ENCODE measurements around the gene PIK3AP1.

DNA sequence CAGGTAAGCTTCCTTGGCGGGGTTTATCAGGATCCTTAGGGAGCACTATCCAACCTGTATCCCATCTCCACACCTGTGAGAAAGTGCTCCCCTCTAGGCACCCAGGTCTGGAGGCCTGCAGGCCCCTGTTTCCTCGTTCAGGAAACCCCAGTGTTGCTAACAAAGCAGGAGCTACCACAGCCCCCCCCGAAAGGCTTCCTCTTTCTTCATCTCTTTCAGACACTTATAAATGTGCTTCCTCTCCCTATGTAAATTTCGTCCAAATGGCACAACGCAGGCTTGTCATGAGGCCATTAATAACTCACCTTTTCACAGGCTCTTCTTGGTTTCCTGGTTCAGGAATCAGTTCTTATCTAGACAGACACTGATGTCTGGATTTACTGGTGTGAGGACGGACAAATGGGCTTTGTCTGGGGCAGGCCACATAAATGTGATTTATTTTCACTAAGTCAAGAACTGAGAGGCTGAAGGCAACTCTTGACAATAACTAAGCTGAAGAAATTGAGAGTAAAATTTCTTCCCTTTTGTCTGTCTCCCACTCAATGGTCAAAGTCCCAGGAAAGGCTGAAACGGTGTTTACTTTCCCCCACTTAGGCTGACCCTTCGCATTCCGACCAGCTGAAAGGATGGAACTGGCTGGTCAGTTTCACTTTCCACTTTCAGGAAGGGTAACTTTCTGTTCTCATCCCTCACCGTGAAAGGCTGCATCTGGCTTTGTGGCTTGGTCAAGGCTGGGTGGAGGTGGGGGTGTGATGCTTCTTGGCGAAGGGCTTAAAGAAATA is 46.8 kb downstream of the PIK3AP1 start:
- TF ChIP-seq, protein P1, sequence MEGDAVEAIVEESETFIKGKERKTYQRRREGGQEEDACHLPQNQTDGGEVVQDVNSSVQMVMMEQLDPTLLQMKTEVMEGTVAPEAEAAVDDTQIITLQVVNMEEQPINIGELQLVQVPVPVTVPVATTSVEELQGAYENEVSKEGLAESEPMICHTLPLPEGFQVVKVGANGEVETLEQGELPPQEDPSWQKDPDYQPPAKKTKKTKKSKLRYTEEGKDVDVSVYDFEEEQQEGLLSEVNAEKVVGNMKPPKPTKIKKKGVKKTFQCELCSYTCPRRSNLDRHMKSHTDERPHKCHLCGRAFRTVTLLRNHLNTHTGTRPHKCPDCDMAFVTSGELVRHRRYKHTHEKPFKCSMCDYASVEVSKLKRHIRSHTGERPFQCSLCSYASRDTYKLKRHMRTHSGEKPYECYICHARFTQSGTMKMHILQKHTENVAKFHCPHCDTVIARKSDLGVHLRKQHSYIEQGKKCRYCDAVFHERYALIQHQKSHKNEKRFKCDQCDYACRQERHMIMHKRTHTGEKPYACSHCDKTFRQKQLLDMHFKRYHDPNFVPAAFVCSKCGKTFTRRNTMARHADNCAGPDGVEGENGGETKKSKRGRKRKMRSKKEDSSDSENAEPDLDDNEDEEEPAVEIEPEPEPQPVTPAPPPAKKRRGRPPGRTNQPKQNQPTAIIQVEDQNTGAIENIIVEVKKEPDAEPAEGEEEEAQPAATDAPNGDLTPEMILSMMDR (IDR thresholded peaks at IDR 0.05 in 4 of 5, conservative IDR thresholded peaks at IDR 0.05 in 1 of 5): no peak
- TF ChIP-seq POLR2A (IDR thresholded peaks at IDR 0.05): no peak

All from gastrocnemius medialis (tissue), 4 donors.